ENCODE measurements around the gene PSME3. TPM values are rescaled to one million over a fixed set of nuclear protein-coding genes. Genes with fewer than 3 reads are reported as not detected.

Gene PSME3, protein sequence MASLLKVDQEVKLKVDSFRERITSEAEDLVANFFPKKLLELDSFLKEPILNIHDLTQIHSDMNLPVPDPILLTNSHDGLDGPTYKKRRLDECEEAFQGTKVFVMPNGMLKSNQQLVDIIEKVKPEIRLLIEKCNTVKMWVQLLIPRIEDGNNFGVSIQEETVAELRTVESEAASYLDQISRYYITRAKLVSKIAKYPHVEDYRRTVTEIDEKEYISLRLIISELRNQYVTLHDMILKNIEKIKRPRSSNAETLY
- total RNA-seq (2022; extraction: Qiagen RNA extraction) = 226 to 265 TPM (median 232 TPM) in 5 replicates

DNA sequence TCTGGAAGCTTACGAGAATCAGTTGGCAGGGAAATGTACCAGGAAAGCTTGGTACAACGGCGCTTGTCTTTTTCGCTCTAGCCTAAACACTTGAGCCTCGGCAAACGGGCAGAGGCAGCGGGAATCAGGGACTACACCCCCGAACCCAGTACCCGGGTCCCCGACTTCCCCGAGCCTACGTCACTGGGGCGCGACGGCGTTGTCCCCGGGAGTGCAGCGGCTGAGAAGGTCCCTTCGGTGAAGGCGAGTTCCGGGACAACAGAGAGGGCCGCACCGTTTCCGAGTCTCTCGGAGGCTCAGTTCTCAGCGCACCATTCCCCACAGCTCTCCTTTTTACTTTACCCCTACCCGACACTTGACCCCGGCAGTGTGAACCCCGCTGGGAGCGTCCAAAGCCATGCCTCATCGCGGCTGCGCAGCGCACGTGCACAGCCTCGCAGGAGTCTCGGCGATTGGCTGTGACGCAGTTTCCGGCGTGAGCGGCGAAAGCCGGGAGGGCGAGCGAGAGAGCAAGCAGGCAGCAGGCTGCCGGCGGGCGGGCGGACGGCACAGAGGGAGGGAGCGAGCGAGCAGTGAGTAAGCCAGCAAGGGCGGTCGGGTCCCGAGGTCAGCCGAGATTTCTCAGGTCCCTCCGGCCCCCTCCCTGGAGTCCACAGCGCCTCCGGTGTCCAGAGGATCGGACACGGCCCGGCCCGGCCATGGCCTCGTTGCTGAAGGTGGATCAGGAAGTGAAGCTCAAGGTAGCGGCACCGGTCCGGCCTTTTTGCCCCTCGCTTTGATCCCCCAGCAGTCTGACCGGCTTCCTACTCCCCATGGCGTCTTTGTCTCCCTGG is at the start of gene PSME3:
PSME3 (plus strand) TSS at position 464 of the 833 bp plus-strand sequence; CDS start at position 699, 235 bp downstream.

GRCh38 chr17:42798383-42799380 is 34.5 kb upstream of the PSME3 start, which contains the start of the genes CNTD1 and COA3:
Gene CNTD1 (plus strand): TSS chr17:42798861. CDS start chr17:42799068, 207 bp downstream.
Gene COA3 (minus strand): TSS chr17:42798704. CDS start chr17:42798681, 23 bp downstream.

GRCh38 chr17:42844271-42844670 is 11.1 kb downstream of the PSME3 start, which contains the start of gene AOC2:
Gene AOC2 (plus strand): TSS chr17:42844580. CDS start chr17:42844627, 47 bp downstream.

DNA sequence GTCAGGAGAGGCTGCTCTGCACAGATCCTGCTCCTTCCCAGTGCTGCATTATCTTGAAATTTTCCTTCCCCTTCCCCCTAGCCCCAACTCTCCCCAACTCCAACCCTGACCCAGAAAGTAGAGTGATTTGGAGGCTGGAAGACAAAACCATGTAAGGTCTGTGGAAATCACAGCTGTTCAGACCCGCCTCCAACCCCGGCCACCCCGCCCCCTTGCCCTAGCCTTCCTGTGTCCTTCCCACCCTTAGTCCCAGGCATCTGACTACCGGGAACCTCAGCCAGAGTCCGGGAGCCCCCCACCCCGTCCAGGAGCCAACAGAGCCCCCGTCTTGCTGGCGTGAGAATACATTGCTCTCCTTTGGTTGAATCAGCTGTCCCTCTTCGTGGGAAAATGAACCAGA is 17.8 kb downstream of the PSME3 start, which contains the start of gene AOC3:
AOC3 (plus strand) TSS at position 246 of the 400 bp plus-strand sequence; CDS start at position 391, 145 bp downstream.

Other genes starting within 250 kb of the PSME3 start
- 25.8 to 27.9 TPM (median 26.7 TPM) in 5 replicates for gene RETREG3, start 224.0 kb upstream of the PSME3 start, total RNA-seq (2022; extraction: Qiagen RNA extraction)
- 132 to 150 TPM (median 141 TPM) in 5 replicates for gene TUBG1, start 223.7 kb upstream of the PSME3 start, total RNA-seq (2022; extraction: Qiagen RNA extraction)
- 19.0 to 28.2 TPM (median 23.2 TPM) in 5 replicates for gene TUBG2, start 174.1 kb upstream of the PSME3 start, total RNA-seq (2022; extraction: Qiagen RNA extraction)
- gene PLEKHH3, start 156.4 kb upstream of the PSME3 start, total RNA-seq (2022; extraction: Qiagen RNA extraction) = 14.3 to 19.9 TPM (median 17.6 TPM) in 5 replicates
- 0.29 to 0.53 TPM (median 0.33 TPM) in 5 replicates for gene CCR10, start 151.6 kb upstream of the PSME3 start, total RNA-seq (2022; extraction: Qiagen RNA extraction)
- 3.8 to 6.4 TPM (median 5.9 TPM) in 5 replicates for gene CNTNAP1, start 150.9 kb upstream of the PSME3 start, total RNA-seq (2022; extraction: Qiagen RNA extraction)
- 9.6 to 11.7 TPM (median 10.4 TPM) in 5 replicates for gene EZH1, start 88.4 kb upstream of the PSME3 start, total RNA-seq (2022; extraction: Qiagen RNA extraction)
- 0.63 to 1.7 TPM (median 0.90 TPM) in 5 replicates for gene RAMP2, start 72.2 kb upstream of the PSME3 start, total RNA-seq (2022; extraction: Qiagen RNA extraction)
- 119 to 142 TPM (median 124 TPM) in 5 replicates for gene VPS25, start 59.9 kb upstream of the PSME3 start, total RNA-seq (2022; extraction: Qiagen RNA extraction)
- gene WNK4, start 52.8 kb upstream of the PSME3 start, total RNA-seq (2022; extraction: Qiagen RNA extraction) = 1.1 to 1.8 TPM (median 1.3 TPM) in 5 replicates
- 120 to 140 TPM (median 127 TPM) in 5 replicates for gene COA3, start 34.7 kb upstream of the PSME3 start, total RNA-seq (2022; extraction: Qiagen RNA extraction)
- gene CNTD1, start 34.5 kb upstream of the PSME3 start, total RNA-seq (2022; extraction: Qiagen RNA extraction) = 0.10 TPM in 1 of 5 replicates, not detected in the others
- 76.5 to 95.0 TPM (median 81.2 TPM) in 5 replicates for gene BECN1, start 9.1 kb upstream of the PSME3 start, total RNA-seq (2022; extraction: Qiagen RNA extraction)
- 1.7 to 2.7 TPM (median 1.8 TPM) in 5 replicates for gene AOC2, start 11.2 kb downstream of the PSME3 start, total RNA-seq (2022; extraction: Qiagen RNA extraction)
- gene AOC3, start 17.8 kb downstream of the PSME3 start, total RNA-seq (2022; extraction: Qiagen RNA extraction) = 1.1 to 2.0 TPM (median 1.4 TPM) in 5 replicates
- not detected in 5 replicates for gene G6PC1, start 67.4 kb downstream of the PSME3 start, total RNA-seq (2022; extraction: Qiagen RNA extraction)
- gene AARSD1, start 131.1 kb downstream of the PSME3 start, total RNA-seq (2022; extraction: Qiagen RNA extraction) = 54.2 to 63.4 TPM (median 55.0 TPM) in 5 replicates
- 0.45 to 1.3 TPM (median 1.1 TPM) in 5 replicates for gene PTGES3L, start 146.7 kb downstream of the PSME3 start, total RNA-seq (2022; extraction: Qiagen RNA extraction)
- 18.3 to 23.4 TPM (median 21.1 TPM) in 5 replicates for gene RUNDC1, start 147.2 kb downstream of the PSME3 start, total RNA-seq (2022; extraction: Qiagen RNA extraction)
- 2,842 to 4,004 TPM (median 3,048 TPM) in 5 replicates for gene RPL27, start 165.0 kb downstream of the PSME3 start, total RNA-seq (2022; extraction: Qiagen RNA extraction)
- gene IFI35, start 173.4 kb downstream of the PSME3 start, total RNA-seq (2022; extraction: Qiagen RNA extraction) = 18.7 to 21.2 TPM (median 18.8 TPM) in 5 replicates
- 205 to 250 TPM (median 230 TPM) in 5 replicates for gene VAT1, start 189.0 kb downstream of the PSME3 start, total RNA-seq (2022; extraction: Qiagen RNA extraction)
- 0.11 to 0.19 TPM (median 0.16 TPM) in 5 replicates for gene RND2, start 191.8 kb downstream of the PSME3 start, total RNA-seq (2022; extraction: Qiagen RNA extraction)

All from A549 treated with Mapracorat at 1 μM for 4 hours (cell line).